Measurements from ENCODE around the gene BCR.
"Not testable (repeated sequence)": the region's sequence is repeated elsewhere in the genome, so short reads cannot be mapped to it uniquely, and the experiment has no call there.

The BCR gene

DNA sequence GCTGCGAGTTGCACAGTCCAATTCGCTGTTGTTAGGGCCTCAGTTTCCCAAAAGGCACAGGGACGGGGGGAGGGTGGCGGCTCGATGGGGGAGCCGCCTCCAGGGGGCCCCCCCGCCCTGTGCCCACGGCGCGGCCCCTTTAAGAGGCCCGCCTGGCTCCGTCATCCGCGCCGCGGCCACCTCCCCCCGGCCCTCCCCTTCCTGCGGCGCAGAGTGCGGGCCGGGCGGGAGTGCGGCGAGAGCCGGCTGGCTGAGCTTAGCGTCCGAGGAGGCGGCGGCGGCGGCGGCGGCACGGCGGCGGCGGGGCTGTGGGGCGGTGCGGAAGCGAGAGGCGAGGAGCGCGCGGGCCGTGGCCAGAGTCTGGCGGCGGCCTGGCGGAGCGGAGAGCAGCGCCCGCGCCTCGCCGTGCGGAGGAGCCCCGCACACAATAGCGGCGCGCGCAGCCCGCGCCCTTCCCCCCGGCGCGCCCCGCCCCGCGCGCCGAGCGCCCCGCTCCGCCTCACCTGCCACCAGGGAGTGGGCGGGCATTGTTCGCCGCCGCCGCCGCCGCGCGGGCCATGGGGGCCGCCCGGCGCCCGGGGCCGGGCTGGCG, at the start of gene BCR:
BCR (plus strand) TSS at position 209 of the 592 bp plus-strand sequence. CDS start 452 bp downstream, outside the sequence.
- DNase-seq = peak; percentile 38 to 52

GRCh38 chr22:23130697-23131096, 49.6 kb upstream of the BCR start:
- no peak for DNase-seq

DNA sequence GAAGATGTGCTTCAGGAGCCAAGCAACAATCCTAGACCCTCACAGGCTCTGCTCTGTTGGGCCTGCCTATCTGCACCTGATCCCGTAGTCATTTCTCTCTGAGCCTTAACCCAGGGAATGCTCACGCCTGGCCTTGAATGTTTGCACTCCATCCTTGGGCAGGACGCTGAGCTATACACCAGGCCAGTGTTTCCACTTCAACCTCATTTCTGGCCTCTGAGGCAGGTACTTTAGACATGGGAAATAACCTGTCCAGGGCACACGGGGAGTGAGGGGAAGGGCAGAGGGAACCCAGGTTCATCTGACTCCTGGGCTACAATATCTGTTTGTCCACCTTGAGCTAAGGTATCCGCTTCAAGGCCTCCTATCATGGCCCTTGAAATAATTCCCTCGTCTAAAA, 48.4 kb upstream of the BCR start:
- no peak for DNase-seq

DNA sequence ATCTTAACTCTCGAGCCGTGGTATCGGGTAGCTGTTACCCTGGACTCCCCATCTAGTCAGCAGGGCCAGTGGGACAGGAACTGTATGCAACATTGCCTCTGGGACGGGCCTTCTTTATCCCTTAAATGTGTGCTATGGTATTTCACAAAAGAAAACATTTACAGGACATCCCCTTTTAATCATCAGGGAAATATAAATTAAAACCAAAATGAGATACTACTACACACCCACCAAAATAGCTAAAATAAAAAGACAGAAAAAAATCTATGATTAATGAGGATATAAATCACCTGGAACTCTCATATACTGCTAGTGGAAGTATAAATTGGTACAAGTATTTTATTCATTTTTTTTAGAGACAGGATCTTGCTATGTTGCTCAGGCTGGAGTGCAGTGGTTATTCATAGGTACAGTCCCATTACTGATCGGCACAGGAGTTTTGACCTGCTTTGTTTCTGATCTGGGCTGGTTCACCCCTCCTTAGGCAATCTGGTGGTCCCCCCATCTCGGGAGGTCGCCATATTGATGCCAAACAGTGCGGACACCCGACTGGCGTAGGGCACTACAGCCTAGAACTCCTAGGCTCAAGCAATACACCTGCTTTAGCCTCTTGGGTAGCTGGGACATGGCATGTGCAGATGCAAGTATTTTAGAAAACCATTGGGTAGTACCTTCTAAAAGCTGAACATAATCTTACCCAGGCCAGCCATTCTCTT, 47.8 kb upstream of the BCR start:
- no peak for DNase-seq

- no peak for DNase-seq
Measured at GRCh38 chr22:23133922-23134321, 46.4 kb upstream of the BCR start.

- DNase-seq = not testable (repeated sequence)
Measured at GRCh38 chr22:23136991-23137390, 43.3 kb upstream of the BCR start.

DNA sequence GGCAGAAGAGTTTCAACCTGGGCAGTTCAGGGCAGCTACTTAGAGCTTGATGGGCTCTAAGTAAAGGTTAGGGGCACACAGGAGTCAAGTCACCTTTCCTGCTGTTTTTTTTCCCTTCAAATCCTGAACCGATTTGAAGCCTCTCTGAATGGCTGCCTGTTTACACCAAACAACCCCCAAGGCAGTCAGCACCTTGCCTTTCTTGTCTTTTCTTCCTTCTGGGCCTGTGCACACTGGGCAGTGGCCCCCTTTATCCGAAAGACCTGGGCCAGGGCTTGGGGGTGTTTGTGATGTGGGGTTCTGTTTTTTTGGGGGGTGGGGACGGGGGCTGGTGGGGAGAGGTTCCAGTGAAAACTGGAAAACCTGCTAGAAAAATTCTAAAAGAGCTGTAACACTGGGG, 42.8 kb upstream of the BCR start:
- no peak for DNase-seq

- peak in 1 of 2 donors; percentile 35 for DNase-seq
Measured at GRCh38 chr22:23137905-23138561, 42.3 kb upstream of the BCR start.

DNA sequence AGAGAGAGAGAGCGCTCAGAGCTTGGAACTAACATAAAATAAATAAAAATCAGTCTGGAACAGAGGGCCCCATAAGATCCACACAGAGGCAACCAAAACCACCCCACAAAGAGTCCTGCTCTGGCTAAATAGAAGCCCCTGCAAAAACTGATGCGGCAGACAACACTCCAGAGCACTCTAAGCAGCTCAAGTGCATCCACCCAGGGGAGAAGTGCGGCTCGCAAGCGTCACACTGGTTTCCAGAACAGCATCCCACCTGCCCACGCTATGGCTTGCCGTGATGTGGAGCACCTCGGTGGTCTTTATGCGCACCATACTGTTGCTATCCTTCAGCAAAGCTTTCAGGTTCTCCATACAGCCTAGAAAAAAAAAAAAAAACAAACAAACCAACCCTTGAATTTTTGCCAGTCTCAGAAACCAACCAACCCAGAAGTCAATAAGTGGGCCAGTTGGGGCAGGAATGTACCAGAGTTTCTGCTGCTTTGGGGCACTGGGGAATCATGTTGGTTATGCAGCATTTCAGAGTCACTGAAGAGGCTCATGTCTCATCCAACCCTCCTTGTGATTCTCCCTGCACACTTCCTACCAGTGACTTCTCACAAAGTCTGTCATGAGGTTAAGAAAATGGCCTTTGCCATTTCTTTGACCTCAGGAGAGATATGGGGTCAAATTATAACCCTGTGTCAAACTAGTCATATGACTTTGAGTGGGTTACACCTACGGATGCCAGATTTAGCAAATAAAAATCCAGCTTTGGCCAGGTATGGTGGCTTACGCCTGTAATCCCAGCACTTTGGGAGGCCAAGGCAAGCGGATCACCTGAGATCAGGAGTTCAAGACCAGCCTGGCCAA, 41.5 kb upstream of the BCR start:
- DNase-seq = no peak

DNA sequence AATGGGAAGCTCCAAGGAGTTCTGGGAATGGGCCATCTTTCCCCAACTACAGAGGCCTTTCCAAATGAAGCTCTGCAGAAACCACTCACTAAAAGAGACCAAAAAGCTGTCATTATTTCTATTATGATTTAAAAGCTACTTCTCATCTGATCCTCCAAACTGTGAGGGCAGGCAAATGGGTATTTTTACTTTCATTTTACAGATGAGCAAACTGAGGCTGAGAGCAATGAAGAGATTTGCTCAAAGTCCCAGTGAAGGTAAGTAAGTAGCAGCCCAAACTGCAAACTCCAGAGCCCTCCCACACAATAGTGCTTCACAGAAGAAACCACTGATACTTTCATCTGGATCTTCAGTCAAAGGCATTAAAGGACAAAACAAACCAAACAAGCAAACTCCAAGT, 39.9 kb upstream of the BCR start:
- DNase-seq = no peak

DNA sequence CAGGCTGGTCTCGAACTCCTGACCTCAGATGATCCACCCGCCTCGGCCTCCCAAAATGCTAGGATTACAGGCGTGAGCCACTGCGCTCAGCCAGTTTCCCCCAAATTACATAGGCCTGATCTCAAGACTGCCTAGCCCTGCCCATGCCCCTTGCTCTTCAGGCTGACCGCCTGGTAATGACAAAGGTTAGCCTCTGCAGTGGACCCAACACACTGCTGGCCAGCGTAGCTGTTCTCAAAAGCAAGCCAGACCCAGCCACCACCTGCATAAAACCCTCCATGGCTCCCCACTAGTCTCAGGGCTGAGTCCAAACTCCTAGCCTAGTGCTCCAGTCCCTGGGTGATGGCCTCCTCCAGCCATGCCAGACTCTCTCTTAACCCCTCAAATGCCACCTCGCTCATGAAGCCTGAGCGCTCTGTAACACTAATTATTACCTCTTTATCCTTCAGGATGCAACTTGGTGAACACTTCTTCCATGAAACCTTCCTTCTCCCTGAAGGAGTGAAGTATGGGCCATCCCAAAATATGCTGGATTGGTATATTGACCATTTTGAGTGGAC, 37.7 kb upstream of the BCR start:
- no peak for DNase-seq

GRCh38 chr22:23143119-23143518, 37.2 kb upstream of the BCR start:
- DNase-seq = no peak

GRCh38 chr22:23144432-23144831, 35.9 kb upstream of the BCR start:
- DNase-seq = no peak

GRCh38 chr22:23144932-23145877, 35.1 kb upstream of the BCR start, which contains the start of gene RAB36:
Gene RAB36 (plus strand): TSS chr22:23145477. CDS start chr22:23146617, 1,140 bp downstream.
- DNase-seq = peak; percentile 82 to 86

GRCh38 chr22:23145878-23146470, 34.3 kb upstream of the BCR start:
- DNase-seq = no peak

DNA sequence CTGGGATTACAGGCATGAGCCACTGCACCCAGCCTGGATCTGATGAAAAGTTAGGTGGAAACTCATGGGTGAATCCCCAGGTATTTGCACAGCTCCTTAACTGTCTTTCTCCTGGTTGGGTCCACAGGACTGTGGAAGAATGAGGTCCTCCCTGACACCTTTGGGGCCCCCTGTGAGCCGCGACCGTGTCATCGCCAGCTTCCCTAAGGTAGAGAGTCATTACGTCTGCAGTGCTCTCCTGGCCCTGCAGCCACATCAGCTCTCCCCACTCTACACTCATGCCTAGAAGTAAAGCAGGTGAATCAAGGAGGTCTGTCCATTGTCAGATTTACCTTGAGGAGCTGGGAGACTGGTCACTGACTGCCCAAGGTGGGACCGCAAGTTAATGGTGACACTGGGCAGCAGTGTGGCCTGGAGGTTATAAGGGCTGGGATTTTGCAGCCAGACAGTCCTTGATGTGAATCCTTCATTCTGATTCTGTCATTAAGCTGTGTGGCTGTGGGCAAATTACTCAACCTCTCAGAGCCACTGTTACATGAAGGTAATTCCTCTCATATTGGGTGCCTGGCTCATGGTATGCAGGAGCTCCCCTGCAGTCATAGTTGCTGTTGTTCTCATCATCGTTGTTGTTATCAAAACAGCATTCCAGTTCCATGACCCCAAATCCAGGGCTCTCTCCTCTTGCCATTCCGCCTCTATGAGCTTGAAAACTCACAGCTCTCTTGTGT, 33.7 kb upstream of the BCR start:
- DNase-seq = no peak

GRCh38 chr22:23147617-23148387, 32.5 kb upstream of the BCR start:
- DNase-seq = no peak

DNA sequence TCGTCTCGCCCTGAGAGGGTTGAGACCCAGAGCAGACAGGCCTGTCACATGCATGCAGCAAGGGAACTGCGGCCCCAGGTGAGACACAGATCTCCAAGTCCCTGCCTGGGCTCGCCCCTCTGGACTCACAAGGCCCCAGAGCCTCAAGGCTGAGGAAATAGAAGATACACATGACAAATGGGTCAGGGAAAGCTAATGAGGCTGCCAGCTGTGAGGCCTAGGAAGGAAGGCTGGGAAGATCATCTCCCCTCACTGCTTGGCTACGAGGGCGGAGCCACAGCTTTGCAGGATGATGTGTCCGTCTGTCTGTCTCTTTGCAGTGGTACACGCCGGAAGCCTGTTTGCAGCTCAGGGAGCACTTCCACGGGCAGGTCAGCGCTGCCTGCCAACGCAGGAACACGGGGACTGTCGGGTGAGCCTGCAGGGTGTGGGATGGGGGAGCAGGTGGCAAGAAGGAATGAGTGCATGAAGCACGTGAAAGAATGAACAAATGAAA, 30.5 kb upstream of the BCR start:
- DNase-seq = no peak

DNA sequence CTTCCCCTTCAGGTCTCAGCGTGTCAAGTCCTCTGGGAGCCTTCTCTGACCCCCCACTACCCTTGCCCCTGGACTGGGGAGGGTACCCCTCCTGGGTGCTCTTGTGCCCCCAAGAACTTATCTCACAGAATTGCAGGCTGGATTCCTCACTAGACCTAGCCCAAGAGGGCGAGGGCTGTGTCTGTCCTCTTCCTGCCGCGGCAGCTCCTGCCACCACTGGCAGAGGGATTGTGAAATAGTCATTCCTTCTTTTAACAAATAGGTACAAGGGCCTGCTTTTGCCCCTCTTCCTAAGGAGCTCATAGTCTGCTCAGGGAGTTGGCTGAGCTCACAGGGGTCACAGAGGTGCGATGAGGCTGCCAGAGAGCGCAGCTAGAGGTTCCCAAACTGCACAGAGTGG, 29.5 kb upstream of the BCR start:
- DNase-seq = no peak

All from inflammatory macrophage treated with lipopolysaccharide for 1 hour (primary cell).